NT2/D1 (cell line): Measurements from ENCODE around the gene SGPL1.

ENCODE experiments used
- YY1 ChIP-seq: IDR thresholded peaks from 2 replicates; pipeline ENCODE4 v1.6.1; 2011; ENCODE audit not compliant: insufficient read length, insufficient read depth
- ZNF274 ChIP-seq: IDR thresholded peaks from 2 replicates; pipeline ENCODE4 v1.6.1; 2011; ENCODE audit warnings: mild to moderate bottlenecking, low read depth, low read length

DNA sequence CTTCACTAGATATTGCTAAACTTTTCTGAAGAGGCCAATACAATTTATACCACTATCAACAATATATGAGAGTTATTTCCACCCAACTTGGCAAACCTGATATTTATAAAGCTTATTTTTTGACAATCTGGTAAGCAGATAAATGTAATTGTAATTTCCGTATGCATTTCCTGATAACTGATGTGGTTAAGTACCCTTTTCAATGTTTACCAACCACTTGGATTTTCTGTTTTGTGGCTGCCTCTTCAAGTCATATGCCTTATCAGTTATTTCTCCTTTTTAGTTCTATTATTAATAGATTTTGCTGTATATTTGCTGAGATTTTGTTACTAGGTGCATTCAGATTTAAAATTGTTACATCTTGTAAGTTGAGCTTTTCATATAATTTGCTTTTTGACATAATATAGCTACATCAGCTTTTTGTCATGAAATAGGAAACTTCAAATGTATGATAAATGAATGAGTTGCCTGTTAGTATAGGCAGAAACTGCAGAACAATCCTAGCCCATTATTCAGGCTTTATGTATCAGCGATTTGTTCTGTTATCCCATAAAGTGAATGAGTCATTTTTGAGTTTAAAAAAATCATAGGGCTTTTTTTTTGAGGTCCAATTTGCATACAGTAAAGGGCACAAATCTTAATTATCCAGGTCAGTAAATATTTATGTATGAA lies 11.5 kb downstream of the SGPL1 start:
- no peak for TF ChIP-seq YY1
- TF ChIP-seq ZNF274 = no peak
